Measurements from ENCODE around the gene EVC2.

EVC2 gene, protein sequence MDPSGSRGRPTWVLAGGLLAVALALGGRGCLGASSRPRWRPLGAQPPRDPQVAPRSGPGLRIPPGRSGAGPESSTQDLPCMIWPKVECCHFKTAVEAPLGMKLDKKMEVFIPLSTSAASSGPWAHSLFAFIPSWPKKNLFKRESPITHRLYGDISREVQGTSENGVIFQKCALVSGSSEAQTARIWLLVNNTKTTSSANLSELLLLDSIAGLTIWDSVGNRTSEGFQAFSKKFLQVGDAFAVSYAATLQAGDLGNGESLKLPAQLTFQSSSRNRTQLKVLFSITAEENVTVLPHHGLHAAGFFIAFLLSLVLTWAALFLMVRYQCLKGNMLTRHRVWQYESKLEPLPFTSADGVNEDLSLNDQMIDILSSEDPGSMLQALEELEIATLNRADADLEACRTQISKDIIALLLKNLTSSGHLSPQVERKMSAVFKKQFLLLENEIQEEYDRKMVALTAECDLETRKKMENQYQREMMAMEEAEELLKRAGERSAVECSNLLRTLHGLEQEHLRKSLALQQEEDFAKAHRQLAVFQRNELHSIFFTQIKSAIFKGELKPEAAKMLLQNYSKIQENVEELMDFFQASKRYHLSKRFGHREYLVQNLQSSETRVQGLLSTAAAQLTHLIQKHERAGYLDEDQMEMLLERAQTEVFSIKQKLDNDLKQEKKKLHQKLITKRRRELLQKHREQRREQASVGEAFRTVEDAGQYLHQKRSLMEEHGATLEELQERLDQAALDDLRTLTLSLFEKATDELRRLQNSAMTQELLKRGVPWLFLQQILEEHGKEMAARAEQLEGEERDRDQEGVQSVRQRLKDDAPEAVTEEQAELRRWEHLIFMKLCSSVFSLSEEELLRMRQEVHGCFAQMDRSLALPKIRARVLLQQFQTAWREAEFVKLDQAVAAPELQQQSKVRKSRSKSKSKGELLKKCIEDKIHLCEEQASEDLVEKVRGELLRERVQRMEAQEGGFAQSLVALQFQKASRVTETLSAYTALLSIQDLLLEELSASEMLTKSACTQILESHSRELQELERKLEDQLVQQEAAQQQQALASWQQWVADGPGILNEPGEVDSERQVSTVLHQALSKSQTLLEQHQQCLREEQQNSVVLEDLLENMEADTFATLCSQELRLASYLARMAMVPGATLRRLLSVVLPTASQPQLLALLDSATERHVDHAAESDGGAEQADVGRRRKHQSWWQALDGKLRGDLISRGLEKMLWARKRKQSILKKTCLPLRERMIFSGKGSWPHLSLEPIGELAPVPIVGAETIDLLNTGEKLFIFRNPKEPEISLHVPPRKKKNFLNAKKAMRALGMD

GRCh38 chr4:5708449-5709206, at the start of gene EVC2:
Gene EVC2, minus strand, starts transcription at chr4:5708559. Its CDS starts 46 bp downstream, at chr4:5708513.
- no peak for DNase-seq

GRCh38 chr4:5757954-5758353, 49.6 kb upstream of the EVC2 start:
- no peak for DNase-seq

GRCh38 chr4:5757536-5757935, 49.2 kb upstream of the EVC2 start:
- DNase-seq = no peak

DNA sequence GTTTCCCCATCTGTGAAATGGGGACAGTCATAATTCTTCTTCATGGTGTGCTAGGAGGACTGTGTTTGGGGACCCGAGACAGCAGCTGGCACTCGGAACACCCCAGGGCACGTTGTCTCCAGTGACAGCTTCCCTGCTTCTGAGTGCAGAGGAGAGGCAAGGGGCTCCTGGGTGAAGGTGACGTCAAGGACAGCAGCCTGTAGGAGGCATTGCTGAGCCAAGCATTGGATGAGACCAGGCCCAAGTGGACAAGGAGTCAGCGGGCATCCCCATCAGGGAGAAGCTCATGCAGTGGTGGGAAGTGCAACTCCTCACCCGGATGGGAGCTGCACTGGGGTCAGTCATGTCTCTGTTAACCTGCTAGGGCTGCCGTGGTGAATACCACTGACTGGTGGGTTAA, 48.7 kb upstream of the EVC2 start:
- no peak for DNase-seq

DNA sequence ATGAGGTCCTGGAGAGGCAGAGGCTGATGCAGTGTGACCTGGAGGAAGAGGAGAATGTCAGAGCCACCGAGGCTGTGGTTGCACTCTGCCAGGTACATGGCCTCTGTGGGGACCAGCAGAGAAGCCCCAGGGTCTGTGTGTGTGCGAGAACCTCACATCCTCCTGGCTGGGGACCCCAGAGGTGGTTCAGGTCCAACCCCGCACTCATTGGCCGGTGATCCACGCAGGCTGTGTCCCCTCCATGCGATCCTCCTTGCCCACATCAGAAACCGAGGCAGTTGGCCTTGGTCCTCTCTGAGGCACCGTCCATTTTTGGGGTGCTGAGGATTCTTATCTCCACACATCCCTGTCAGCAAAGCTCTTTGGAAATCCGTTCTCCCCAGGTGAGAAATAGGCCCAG, 47.9 kb upstream of the EVC2 start:
- DNase-seq = no peak

DNA sequence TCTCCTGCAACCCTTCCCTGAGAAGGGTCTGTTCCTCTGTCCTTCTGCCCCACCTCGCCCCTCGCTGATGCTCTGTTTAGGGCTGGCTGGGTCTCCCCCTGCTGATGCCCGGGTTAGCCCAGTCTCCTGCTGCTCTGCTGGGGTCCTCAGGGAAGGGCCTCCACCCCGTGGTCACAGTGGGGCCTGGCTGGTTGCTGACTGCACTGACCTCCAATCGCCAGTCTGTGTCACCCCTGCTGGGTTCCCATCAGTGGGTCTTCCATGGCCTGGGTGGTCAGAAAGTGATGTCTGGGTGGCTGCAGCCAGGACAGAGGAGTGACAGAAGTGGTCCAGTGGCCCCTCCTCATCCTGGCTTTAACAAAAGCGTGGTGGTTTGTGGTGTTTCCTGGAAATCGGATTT, 47.3 kb upstream of the EVC2 start:
- DNase-seq = no peak

DNA sequence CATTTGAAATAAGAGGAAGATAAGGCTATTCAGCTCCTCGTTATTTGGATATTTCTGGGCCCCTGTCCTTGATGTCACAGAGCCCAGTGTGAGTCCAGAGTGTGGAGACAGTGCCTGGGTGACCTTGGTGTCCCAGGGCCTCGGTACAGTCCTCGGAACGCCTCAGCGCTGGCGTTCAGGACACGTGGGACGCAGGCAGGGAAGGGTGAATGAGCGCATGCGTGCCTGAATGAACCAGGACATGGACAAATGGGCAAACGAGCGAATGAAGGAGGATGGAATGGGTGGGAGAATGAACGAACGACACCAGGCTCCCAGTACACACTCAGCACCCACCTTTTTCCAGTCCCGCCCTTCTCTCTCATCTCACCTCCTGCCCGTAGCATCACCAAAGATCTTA, 46.8 kb upstream of the EVC2 start:
- DNase-seq = no peak

GRCh38 chr4:5754529-5754881, 46.1 kb upstream of the EVC2 start:
- no peak for DNase-seq

GRCh38 chr4:5753766-5754528, 45.6 kb upstream of the EVC2 start:
- no peak for DNase-seq

- no peak for DNase-seq
Measured at GRCh38 chr4:5753366-5753765, 45.0 kb upstream of the EVC2 start.

DNA sequence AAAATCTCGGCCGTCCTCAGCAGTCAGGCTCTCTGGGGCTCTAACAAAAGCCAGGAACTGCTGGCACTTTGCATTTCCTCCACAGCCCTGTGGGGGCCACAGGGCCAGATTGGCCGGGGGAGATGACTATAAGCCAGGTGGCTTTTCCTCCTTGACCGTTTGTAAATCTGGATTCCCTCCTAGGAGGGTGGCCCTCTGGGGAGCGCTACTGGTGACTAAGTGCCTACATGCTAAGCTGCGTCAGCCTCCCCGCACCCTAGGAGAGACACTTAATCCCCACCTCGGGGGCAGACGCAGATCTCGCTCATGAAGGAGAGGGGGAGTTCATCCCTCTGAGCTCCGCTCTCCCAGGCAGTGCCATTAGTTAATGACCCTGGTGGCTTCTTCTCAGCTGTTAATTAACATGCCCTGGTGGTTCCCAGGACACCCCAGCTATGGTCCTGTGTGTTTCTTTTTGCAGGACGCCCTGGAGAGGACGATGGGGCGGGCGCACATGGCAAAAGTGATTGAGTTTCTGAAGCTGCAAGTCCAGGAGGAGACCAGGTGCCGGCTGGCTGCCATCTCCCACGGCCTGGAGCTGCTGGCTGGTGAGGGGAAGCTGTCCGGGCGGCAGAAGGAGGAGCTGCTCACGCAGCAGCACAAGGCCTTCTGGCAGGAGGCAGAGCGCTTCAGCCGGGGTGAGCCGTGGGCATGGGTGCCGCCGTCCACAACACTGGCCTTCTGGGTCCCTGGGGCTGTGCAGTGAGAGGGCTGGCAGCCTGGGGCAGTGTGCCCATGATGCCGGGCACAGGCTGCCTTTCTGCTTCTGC, 44.2 kb upstream of the EVC2 start:
- no peak for DNase-seq

DNA sequence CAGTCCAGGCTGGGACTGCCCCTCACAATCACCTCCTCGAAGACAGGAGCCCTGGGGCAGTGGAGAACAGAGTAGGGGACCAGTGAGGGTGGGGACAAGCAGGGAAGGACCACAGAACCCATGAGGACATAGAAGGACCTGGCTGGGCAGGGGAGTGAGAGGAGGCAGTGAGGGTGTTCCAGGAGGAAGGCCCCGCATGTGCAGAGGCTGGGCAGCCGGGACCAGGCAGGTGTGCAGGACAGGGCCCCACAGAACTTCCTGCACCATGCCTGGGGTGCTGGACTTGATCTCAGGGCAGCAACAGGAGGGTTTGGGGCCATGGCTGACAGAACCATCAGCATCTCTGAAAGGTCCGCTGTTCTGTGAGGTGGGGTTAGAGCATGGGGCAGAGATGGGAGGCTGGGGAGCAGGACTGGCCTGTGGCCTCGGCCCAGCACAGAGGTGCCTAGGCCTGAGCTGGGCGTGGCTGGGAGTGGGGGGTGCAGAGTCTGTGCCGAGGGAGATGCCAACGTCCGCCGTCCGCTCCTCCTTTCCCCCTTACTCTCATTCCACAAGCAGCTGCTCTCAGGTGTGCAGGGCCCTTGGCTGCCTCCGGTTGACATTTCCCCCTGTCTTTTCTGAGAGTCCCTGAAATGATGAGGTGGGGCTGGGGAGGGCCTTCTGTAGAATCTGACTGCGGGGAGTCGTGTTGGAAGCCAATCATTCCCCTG, 43.5 kb upstream of the EVC2 start:
- DNase-seq = no peak

- DNase-seq = no peak
Measured at GRCh38 chr4:5750946-5751665, 42.7 kb upstream of the EVC2 start.

DNA sequence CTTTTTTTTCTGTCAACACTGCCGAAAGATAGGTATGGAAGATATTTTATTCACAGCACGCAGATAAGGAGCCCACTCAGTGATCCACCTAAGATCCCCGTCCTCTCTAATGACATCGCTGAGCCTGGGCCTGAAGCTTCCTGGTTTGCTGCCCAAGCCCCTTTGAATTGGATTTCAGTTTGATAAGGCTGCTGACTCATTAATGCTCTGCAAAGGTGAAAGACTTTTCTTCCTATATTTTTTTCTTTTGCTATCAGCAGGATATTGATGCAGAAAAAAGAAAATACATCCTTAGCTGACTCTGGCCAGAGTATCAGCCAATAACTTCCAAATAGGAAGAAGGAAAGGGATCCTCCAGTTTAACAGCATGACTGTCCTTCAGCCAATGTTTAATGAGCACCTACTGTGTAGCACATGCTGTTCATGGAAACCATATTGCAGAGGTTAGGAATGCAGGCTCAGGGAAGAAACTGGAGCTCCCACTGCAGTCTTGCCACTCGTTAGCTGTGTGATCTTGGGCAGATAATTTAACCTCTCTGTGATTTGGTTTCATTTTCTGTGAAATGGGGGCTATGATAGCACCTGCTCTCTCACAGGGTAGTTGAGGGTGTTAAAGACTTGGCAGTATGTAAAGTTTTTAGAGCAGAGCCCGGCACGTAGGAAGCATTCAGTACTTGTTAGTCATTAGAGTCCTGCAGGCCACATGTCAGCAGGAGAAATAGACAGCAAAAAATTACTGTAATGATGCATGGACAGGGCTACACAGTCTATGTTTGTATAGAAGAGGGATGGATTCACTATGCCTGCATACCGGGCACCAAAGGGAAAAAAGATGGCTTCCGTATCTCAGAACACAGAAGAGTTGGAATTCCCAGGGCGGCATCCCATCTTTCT, 41.9 kb upstream of the EVC2 start:
- DNase-seq = no peak

DNA sequence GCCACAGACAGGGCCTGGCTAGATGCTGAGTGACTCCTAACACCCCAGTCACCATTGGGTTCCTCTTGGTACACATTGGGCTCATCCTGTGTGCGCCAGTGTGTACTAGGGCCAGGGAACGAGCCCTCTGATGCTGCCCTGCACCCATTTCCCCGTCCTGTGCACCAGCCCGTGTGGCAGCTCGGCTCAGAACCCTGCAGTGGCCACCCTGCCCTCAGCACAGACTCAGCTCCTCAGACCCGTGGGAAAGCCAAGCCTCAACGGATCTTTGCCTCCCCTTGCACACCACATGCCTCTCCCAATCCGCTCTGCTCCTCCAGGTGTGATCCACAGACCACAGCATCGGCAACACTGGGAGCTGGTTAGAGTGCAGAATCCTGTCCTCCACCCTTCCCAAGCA, 41.2 kb upstream of the EVC2 start:
- DNase-seq = no peak

DNA sequence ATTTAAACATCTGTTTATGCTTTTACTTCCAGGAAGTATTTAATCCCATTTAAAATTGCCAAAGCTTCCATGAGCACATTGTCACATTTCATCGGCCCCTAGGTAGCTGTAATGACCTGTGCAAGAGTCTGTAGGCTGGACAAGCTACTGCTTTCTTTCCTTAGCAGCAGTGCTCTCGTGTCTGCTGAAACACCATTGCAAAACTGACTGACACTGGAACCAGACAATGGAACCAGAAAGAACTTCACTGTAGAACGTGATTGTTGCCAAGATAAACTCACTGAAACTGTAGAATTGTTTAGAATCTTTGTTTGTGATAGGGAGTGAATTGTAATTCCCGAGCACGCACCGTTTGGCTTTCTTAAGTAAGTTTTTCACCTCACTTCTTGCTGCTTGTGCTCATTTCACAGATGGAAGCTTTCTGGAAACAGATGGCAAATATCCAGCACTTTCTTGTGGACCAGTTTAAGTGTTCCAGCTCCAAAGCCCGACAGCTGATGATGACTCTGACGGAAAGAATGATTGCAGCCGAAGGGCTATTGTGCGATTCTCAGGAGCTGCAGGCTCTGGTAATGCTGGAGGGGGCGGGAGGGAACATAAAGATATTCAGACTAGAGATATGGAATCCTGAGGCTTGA, 39.5 kb upstream of the EVC2 start:
- DNase-seq = no peak

- no peak for DNase-seq
Measured at GRCh38 chr4:5746829-5747737, 38.7 kb upstream of the EVC2 start.

Measured in cerebellar nuclear complex (tissue), 1 donor.